ENCODE results near the gene CRHBP.
"Not testable (repeated sequence)": the region's sequence is repeated elsewhere in the genome, so short reads cannot be mapped to it uniquely, and the experiment has no call there.

CRHBP gene, protein sequence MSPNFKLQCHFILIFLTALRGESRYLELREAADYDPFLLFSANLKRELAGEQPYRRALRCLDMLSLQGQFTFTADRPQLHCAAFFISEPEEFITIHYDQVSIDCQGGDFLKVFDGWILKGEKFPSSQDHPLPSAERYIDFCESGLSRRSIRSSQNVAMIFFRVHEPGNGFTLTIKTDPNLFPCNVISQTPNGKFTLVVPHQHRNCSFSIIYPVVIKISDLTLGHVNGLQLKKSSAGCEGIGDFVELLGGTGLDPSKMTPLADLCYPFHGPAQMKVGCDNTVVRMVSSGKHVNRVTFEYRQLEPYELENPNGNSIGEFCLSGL

DNA sequence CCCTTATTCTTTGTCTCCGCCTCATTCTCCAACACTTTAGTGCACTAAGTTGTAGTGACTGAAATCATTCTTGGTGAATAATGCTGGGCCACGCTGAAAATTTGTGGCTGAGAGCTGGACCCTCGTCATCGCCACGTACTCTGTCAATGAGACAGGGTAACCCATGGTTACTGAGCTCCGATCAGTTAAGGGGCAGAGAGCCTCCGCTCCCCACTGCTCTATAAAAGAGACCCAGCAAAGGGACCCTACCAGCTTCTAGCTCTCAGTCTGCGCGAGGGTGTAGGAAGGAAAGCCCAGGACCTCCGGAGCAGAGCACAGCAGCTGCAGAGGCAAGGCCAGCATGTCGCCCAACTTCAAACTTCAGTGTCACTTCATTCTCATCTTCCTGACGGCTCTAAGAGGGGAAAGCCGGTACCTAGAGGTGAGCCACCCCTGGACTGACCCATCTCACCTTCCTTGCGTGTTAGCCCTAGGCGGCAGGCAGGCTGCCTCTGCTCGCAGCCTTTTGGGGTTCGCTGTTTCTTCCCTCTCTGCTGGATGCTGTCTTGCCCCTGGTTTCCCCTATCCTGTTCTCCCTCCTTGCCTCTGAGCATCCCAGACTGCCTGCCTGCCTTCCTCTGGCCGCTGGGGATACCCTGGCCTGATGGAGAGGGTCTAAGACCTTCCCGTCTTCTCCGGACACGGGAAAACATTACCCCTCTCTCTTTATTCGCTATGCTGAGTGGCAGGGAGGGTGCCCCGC lies at the start of gene CRHBP:
Gene CRHBP, plus strand, starts transcription at position 251 of the 742 bp plus-strand sequence. Its CDS starts 90 bp downstream, at position 341.
- no peak for DNase-seq (ENCODE audit: low read depth in 2 of 3, low spot score in 1 of 3)

- DNase-seq (ENCODE audit: low read depth in 2 of 3, low spot score in 1 of 3) = no peak
These were observed 44.7 kb upstream of the CRHBP start for GRCh38 chr5:76908166-76908565.

GRCh38 chr5:76910344-76910933 lies 42.4 kb upstream of the CRHBP start:
- not testable (repeated sequence) for DNase-seq (ENCODE audit: low read depth in 2 of 3, low spot score in 1 of 3)

- not testable (repeated sequence) for DNase-seq (ENCODE audit: low read depth in 2 of 3, low spot score in 1 of 3)
These were observed 38.2 kb upstream of the CRHBP start for GRCh38 chr5:76914671-76915070.

- no peak for DNase-seq (ENCODE audit: low read depth in 2 of 3, low spot score in 1 of 3)
These were observed 34.3 kb upstream of the CRHBP start for GRCh38 chr5:76918539-76918938.

GRCh38 chr5:76920491-76920890 lies 32.4 kb upstream of the CRHBP start:
- no peak for DNase-seq (ENCODE audit: low read depth in 2 of 3, low spot score in 1 of 3)

- DNase-seq (ENCODE audit: low read depth in 2 of 3, low spot score in 1 of 3) = no peak
These were observed 26.3 kb upstream of the CRHBP start for GRCh38 chr5:76926329-76927105.

GRCh38 chr5:76927961-76928360 lies 24.9 kb upstream of the CRHBP start:
- DNase-seq (ENCODE audit: low read depth in 2 of 3, low spot score in 1 of 3) = no peak

GRCh38 chr5:76930083-76930482 lies 22.8 kb upstream of the CRHBP start:
- no peak for DNase-seq (ENCODE audit: low read depth in 2 of 3, low spot score in 1 of 3)

GRCh38 chr5:76938177-76938576 lies 14.7 kb upstream of the CRHBP start:
- no peak for DNase-seq (ENCODE audit: low read depth in 2 of 3, low spot score in 1 of 3)

DNA sequence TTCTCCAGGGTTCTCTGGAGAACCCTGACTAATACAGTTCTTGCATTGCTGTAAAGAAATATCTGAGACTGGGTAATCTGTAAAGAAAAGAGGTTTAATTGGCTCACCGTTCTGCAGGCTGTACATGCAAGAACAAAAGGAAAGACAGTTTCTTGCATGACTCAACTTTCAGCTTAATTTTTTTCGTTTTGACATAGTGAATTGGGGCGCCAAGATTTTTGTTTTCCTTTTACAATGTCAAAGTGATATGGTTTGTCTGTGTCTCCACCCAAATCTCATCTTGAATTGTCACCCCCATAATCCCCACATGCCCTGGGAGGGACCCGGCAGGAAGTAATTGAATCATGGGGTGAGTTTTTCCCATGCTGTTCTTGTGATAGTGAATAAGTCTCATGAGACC lies 11.8 kb upstream of the CRHBP start:
- DNase-seq (ENCODE audit: low read depth in 2 of 3, low spot score in 1 of 3) = no peak

DNA sequence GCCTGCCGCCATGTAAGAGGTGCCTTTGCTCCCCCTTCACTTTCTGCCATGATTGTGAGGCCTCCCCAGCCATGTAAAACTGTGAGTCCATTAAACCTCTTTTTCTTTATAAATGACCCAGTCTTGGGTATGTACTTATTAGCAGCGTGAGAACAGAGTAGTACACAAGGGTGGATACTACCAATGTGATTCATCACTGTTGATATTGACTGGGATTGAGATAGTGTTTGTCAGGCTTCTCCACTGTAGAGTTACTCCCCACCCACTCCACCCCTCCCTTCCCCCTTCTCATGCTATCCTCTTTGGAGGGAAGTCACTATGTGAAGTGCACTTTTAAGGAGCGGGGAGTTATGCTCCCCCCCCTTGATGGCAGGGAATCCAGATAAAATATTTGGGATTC lies 11.4 kb upstream of the CRHBP start:
- no peak for DNase-seq (ENCODE audit: low read depth in 2 of 3, low spot score in 1 of 3)

- no peak for DNase-seq (ENCODE audit: low read depth in 2 of 3, low spot score in 1 of 3)
These were observed 10.3 kb upstream of the CRHBP start for GRCh38 chr5:76942581-76942980.

- DNase-seq (ENCODE audit: low read depth in 2 of 3, low spot score in 1 of 3) = no peak
These were observed 9.8 kb upstream of the CRHBP start for GRCh38 chr5:76943006-76943405.

DNA sequence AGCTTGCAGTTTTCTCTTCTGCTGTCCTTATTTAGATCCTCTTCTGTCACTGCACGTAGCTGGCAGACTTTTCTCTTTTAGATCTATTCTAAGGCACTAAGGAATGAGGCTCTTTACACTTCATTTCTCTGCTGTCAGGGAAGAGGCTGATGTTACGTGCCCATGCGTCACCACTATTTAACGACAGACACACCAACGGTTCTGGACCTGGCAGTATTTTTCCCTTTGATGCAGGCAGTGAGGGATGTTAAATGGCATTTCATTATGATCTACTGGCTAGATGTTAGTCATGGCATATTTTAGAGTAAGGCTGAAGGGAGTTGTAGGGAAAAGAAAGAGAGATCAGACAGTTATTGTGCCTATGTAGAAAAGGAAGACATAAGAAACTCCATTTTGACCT lies 8.2 kb upstream of the CRHBP start:
- no peak for DNase-seq (ENCODE audit: low read depth in 2 of 3, low spot score in 1 of 3)

GRCh38 chr5:76945238-76945637 lies 7.6 kb upstream of the CRHBP start:
- DNase-seq (ENCODE audit: low read depth in 2 of 3, low spot score in 1 of 3) = not testable (repeated sequence)

GRCh38 chr5:76946090-76946489 lies 6.8 kb upstream of the CRHBP start:
- DNase-seq (ENCODE audit: low read depth in 2 of 3, low spot score in 1 of 3) = no peak

DNA sequence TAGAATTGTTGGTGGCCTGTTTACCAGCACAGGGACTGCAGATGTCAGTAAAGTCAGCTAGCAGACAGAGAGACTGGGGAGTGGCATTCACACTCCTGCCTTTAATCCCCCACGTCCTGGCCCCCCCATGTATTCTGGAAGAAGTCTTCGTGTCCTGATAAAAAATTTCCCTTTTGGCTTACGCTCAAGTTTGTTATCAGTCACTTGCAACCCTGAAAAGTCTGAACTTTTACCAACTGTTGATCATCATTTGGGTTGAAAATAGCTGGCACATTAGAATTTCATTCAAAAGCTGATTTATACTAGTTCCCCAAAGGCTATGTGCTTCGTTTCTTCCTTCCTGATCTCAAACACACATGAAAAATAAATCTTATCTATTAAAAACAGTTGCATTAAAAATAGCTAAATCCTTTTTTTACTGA lies 5.8 kb upstream of the CRHBP start:
- DNase-seq (ENCODE audit: low read depth in 2 of 3, low spot score in 1 of 3) = no peak

DNA sequence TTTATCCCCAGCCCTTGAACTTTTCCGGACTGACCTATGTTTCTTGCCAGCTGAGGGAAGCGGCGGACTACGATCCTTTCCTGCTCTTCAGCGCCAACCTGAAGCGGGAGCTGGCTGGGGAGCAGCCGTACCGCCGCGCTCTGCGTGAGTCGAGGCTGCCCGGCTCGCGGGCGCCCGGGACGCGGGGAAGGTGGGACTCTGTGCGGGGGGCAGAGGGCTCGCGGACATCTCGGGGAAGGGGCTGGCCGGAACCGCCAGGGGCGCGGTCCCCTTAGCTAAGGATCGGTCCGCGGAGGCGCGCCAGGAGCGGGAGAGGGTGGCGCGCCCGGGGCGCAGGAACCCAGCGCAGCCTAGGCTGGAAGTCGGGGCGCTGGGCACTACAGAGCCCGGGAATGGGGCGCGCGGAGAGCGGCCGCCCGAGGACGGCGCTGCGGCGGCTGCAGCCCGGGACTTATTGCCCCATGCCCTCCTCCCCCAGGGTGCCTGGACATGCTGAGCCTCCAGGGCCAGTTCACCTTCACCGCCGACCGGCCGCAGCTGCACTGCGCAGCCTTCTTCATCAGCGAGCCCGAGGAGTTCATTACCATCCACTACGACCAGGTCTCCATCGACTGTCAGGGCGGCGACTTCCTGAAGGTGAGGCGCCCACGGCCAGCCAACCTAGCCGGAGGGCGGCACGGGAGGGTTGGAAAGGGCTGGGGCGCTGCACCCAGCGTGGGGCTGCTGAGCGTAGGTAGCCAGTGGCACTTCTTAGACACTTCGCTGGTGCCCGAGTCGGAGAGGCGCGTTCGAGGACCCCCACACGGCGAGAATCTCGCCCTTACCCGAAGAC lies 922 bp downstream of the CRHBP start:
- DNase-seq (ENCODE audit: low read depth in 2 of 3, low spot score in 1 of 3) = no peak

- no peak for DNase-seq (ENCODE audit: low read depth in 2 of 3, low spot score in 1 of 3)
These were observed 1.5 kb downstream of the CRHBP start for GRCh38 chr5:76954383-76954763.

- DNase-seq (ENCODE audit: low read depth in 2 of 3, low spot score in 1 of 3) = no peak
These were observed 3.2 kb downstream of the CRHBP start for GRCh38 chr5:76956033-76956432.

Measured in stimulated activated CD4-positive, alpha-beta T cell treated with anti-CD3 and anti-CD28 coated beads, Interleukin-12 subunit alpha, Interleukin-12 subunit beta, amount 100 ng/mL, for 48 hours (primary cell).